Hematopoietic multipotent progenitor cell treated with erythropoietin and hydrocortisone succinate and interleukin-3 and kit ligand, for 15 days (in vitro differentiated cells): ENCODE data around the gene PATJ.
"Not testable (repeated sequence)": the region's sequence is repeated elsewhere in the genome, so short reads cannot be mapped to it uniquely, and the experiment has no call there.

ENCODE experiments used
- DNase-seq: peaks from one replicate; pipeline ENCODE4 v3.0.0-alpha.2; 2015; ENCODE audit warnings: low spot score

Gene PATJ

DNA sequence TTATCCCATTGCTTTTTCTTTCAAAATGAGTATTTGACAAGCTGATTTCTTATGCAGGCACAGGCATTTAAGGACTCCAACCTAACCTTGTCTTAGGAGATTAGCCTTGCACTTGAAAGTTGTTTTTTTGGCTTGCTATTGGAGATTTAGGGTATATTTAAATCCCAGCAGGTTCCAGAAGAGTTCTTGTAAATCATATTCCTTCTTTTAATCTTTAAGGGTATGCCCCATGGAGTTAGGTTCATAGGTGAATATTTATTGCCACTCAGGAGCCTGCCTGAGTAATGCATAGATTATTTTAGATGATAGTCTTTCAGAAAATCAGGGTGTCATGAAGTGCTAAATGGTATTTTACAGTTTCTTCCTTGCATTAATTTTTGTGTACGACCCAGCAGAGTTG, 146.5 kb downstream of the PATJ start:
- no peak for DNase-seq

DNA sequence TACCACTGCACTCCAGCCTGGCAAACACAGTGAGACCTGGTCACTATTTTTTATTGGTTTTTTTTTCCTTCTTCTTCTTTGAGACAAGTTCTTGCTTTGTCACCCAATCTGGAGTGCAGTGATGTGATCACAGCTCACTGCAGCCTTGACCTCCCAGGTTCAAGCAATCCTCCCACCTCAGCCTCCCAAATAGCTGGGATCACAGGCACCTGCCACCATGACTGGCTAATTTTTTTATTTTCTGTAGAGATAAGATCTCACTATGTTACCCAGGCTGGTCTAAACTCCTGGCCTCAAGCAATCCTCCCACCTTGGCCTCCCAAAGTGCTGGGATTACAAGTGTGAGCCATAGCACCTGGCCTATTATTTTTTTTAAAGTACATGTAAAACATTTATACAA, 148.2 kb downstream of the PATJ start:
- not testable (repeated sequence) for DNase-seq

DNA sequence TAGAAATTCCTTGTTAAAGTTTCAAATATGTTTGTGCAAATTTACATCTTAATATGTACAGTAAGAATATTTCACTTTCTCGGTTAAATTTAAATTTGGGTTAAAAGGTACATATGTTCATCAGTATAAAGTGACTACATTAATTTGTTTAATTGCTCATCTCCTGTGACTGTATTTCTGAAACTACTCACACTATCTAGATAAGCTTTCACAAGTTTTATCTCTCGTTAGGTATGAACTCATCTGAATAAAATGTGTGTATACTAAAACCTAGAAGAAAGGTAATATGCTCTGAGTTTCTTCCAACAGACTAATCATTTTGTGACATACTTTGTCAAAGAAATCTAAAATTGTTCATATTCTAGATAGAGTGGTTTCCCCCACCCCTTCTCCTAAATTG, 150.7 kb downstream of the PATJ start:
- DNase-seq, result no peak

DNA sequence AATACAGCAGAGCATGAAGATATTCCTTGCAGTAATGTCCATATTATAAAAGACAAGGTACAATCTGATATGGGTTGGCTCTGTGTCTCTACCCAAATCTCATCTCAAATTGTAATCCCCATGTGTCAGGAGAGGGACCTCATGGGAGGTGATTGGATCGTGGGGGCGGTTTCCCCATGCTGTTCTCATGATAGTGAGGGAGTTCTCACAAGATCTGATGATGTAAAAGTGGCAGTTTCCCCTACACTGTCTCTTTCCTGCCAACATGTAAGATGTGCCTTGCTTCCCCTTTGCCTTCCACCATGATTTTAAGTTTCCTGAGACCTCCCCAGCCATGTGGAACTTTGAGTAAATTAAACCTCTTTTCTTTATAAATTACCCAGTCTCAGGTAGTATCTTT, 152.0 kb downstream of the PATJ start:
- DNase-seq, result not testable (repeated sequence)

DNA sequence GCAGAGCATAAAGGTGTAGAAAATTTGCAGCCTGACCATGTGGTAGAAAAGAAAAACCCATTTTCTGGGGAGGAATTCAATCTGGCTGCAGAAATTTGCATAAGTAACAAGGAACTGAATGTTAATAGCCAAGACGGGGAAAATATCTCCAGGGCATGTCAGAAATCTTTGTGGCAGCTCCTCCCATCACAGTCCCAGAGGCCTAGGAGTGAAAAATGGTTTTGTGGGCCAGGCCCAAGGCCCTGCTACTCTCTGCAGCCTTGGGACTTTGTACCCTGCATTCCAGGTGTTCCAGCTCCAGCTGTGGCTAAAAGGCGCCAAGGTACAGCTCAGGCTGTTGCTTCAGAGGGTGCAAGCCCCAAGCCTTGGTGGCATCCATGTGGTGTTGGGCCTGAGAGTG, 152.9 kb downstream of the PATJ start:
- DNase-seq, result no peak

DNA sequence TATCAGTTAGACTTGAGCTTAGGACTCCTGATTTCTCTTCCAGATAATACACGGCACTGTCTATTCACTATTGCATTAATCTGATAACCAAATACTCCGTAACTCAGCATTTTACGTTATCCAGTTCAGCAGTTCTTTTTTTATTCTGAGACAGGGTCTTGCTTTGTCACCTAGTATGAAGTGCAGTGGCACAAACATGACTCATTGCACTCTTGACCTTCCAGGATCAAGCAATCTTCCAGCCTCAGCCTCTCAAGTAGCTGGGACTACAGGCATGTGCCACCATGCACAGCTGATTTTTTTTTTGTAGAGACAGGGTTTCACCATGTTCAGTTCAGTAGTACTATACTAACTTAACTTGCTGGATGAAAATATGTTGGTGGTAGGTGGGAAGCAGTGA, 156.4 kb downstream of the PATJ start:
- DNase-seq, result no peak

DNA sequence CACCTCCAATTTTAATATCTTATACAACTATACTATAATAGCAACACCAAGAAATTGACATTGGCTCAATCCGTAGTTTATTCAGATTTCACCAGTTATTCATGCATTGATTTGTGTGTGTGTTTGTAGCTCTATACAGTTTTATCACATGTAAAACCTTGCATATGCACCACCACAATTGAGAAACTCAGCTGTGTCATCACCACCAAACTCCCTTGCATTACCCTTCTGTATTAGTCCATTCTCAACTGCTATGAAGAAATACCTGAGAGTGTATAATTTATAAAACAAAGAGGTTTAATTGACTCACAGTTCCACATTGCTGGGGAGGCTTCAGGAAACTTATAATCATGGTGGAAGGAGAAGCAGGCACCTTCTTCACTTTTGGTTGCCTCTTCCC, 162.1 kb downstream of the PATJ start:
- DNase-seq, result no peak

DNA sequence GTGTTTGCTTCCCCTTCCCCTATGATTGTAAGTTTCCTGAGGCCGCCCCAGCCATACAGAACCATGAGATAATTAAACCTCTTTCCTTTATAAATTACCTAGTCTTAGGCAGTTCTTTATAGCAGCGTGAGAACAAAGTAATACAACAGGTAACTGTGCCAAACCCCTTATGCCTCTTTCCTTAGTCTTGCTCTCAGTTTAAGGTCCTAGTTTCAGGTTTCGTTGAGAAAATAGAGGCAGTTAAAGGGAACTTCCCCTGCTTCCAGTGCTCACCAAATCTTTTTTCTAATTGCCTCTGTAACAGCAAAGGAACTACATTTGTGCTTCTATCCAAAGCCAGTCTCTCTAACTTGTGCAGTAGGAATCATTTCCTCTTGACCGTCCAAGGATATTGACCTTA, 164.8 kb downstream of the PATJ start:
- no peak for DNase-seq

DNA sequence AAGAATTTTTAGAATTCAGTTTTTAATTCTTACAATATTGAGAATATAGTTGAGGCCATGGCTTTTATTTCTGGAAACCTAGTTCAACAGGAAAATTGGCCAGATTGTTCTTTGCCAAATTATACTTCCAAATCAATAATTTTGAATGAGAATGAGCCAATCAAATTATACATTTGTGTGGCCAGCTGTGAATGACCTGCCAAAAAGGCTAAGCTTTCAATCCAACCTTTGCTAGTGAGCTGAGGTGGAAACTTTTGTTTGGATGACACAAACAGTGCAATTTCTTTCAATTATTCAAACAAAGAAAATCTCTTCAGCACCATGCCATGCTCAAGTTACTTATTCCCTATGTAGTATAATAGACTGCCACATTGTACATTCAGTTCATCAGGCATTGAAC, 167.8 kb downstream of the PATJ start:
- DNase-seq, result no peak

DNA sequence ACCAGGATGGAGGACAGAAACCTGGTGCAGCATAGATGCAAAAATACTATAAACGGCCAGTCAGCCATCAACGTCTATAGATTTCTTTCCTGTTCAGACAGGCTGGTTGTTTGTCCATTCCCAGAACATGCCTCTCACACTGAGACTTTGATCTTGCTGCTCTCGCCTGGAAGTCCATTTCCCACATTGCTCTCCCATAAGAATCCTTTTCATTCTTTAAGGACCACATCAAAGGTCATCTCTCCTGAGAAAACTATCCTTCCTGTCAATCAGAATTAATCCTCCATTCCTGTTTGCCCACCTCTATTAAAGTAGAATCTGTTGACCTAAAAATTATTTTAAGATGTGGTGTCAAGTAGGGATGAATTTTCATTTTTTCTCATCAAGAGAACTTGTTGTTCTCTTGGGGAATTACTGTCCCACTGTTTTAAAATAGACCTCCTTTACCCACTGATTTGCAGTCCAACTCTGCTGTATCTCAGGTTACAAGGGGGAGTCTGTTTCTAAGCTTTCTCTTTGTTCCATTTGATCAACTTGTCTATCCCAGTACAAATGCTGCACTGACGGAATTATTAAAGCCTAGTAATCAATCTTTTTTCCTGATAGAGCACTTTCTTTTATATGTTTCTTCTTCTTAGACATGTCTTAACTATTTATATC, 172.7 kb downstream of the PATJ start:
- no peak for DNase-seq

DNA sequence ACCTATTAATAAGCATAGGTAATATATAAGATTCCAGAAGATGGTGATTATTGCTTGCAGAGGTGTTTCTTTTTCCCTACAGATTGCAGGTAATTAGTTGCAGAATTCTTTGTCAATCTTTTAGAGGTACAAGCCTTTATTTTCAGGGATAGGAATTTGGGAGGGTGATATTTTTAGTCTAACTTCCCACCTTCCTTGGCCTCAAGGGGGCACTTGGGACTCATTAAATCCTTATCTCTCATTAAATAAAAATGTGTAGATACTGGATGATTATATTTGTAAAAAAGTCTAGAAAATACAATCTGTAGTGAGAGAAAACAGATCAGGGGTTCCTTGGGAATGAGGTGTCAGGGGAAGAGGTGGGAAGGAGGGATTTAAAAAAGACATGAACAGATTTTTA, 179.2 kb downstream of the PATJ start:
- DNase-seq, result no peak

DNA sequence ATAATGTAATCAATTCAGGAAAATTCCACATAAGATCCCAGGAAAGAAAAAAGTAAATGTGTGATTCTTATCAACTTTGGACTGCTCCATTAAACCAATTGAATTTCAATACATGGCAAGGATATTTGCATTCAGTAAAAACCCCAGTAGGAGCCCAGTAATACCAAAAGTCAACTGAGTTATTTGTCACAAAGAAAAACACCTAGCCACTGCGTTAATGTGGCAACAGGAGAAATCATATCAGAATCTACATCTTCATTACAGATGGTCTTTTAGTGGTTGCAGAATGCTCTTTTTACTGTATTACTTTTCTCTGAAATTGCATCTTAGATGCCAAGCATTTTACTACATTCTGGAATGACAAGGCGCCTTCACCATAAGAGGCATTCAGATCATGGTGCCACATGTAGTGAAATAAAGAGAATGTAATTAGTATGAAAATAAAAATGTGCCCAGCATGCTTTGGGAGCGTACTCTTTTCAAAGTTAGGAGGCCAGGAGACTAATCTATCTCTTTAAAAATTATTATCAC, 180.7 kb downstream of the PATJ start:
- no peak for DNase-seq

DNA sequence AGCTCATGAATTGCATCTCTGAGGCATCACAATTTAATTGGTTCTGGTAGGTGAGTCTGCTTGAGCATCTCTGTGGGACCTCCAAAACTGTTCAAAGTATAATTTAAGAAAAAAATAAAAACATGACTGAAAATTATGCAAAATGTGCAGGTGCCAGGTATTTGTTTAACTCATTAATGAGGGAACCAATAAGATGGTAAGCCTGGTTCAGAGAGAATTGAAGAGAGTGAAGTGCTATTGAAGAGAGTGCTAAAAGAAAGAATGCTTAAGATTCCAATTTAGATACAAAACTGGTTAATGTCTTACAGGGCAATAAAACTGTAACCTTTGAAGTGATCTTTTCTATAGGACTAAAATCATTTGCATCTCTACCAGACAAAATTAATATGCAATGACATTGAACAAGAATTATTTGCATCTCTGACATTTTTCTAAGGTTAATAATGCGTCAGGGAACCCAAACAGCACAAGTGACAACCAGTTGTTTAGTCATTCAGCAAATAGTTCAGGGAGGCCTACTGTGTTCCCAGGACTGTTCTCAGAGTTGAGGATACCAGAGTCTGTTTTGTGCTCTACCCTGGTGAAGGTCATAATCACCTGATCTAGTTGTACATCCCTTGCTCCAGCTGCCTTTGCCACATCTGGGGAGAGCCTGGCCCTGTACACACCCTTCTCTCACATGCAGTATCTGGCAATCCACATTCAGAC, 183.5 kb downstream of the PATJ start:
- DNase-seq, result no peak

DNA sequence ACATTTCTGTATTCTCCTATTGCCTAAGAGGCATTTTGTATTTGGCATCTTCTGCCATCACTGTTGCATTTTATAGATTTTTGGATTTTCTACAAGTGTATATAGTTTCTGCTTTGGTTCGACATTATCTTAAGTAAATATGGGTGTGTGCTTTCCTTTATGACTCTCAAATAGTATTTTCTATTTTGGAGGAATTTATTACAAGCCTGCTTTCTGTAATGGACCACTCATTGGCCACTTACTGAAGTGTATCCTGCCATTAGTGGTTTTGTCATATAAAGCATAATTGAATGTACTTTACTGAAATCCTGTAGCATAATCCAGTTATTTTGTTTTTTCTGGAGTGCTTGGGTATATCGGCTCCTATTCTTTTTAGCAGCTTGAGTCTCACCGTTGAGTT, 184.3 kb downstream of the PATJ start:
- DNase-seq, result no peak

DNA sequence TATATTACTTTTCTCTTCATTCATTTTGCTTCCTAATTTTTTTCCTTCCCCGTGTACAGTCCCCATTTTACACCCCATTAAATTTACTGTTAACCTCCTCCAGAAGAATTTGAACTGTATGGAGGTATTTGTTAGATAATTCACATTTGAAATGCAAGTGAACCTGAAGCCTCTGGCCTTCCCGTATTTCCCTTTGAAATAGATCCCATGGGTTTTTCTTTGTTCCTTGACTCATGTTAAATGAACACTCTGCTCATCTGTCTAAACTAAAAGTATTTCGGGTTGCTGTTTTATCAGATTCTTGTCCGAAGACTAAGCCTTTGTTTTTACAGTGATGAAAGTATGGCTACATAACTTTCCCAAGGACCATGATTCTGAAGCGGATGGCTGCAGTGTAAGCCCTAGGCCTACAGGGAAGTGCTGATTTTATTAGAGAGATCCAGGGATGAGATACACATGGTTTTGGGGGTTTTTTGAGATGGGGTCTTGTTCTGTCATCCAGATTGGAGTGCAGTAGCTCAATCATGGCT, 187.9 kb downstream of the PATJ start:
- DNase-seq, result no peak

DNA sequence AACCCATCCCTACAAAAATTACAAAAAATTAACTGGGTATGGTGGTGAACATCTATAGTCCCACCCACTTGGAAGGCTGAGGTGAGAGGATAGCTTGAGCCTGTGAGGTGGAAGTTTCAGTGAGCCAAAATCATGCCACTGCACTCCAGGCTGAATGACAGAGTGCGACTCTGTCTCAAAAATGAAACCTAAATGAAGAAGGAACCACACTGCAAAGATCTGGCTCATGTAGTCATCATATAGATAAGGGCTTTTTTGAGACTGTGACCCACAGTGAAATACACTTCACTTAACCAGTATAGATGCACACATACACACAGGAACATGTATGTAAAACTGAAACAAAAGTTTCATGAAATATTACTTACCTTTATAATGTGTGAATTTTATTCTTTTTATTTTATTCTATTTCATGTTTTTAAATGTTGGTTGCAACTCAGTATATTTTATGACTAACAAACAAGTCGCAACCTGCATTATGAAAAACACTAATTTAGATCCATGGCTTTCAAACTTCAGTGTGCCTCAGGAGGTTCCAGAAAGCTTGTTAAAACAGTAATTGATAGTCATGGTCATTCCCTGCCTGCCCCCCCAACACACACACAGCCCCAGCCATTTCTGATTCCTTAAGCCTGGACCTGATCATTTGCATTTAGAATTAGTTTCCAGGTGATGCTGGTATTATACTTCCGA, 189.5 kb downstream of the PATJ start:
- DNase-seq, result no peak

DNA sequence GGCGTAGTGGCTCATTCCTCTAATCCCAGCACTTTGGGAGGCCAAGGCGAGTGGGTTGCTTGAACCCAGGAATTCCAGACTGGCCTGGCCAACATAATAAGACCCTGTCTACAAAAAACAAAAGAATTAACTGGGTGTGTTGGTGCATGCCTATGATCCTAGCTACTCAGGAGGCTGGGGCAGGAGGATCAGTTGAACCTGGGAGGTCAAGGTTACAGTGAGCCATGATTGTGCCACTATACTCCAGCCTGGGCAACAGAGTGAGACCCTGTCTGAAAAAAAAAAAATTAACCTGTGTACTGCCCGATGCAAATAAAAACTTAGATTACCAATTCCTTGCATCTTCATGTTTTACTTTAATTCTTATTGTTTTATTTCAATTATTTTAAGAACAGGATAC, 193.2 kb downstream of the PATJ start:
- no peak for DNase-seq

DNA sequence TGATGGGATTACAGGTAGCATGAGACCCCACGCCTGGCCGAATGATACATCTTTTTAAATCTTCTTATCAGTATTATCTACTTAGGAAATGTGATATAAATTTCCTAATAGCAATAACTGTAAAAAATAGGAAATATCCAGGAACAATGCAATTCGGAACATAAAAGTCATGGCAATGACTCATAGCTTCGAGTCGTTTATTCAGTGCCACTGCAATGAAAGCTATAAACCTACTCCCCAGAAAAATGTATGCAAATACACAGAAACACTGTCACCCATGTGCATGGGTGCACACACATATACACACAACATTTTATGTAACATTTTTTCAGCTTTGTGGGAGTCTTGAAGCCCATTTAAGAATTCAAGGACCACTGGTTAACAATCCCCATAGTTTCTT, 194.6 kb downstream of the PATJ start:
- DNase-seq, result no peak

DNA sequence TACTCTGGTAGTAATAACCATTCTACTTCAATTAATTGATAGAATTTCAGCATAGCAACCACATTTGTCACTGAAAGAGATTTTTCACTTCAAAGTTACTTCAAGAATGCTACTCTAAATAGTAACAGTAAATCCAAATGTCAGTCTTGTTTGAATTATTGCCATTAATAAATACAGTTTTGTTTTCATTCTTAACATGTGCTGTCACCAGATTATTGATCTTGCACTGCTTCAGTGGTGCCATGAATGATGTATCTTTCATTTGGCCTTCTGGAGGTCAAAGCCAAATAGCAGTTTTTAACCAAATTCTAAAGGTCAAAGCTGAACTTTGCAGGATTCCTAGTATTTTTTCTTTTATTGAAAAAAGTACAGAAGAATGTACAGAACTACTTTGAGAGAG, 199.5 kb downstream of the PATJ start:
- DNase-seq, result no peak

DNA sequence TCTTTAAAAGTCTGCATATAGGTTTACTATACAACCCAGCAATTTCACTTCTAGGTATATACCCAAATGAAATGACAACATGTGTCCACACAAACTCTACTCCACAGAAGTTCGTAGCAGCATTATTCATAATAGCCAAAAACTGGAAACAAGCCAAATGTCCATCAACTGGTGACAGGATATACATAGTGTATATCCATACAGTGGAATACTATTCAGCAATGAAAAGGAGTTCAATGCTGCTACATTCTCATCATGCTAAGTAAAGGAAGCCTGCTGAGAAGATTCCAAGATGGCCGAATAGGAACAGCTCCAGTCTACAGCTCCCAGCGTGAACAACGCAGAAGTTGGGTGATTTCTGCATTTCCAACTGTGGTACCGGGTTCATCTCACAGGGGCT, 200.6 kb downstream of the PATJ start:
- DNase-seq, result no peak

DNA sequence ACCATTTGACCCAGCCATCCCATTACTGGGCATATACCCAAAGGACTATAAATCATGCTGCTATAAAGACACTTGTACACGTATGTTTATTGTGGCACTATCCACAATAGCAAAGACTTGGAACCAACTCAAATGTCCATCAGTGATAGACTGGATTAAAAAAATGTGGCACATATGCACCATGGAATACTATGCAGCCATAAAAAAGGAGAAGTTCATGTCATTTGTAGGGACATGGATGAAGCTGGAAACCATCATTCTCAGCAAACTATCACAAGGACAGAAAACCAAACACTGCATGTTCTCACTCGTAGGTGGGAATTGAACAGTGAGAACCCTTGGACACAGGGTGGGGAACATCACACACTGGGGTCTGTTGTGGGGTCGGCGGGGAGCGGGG, 206.4 kb downstream of the PATJ start:
- DNase-seq, result not testable (repeated sequence)

DNA sequence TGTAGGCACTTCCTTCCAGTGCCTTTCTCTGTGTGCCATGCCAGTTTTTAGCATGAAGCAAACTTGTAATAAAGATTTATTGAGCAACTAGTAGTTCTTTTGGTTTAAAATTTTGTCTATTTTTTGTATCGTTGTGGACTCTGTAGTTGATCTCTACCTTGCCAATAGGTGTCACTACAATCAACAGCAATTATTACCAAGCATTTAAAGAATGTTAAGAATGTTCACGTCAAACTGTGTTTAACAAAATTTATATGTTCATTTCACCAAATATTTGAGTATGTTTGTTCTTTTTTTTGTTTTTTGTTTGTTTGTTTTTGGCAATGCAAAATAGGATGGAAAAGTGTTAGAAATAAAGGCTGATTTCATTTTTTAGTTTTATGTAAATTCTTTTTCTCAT, 208.1 kb downstream of the PATJ start:
- no peak for DNase-seq
